Measurements from ENCODE around the gene KLHL8.

Gene KLHL8

DNA sequence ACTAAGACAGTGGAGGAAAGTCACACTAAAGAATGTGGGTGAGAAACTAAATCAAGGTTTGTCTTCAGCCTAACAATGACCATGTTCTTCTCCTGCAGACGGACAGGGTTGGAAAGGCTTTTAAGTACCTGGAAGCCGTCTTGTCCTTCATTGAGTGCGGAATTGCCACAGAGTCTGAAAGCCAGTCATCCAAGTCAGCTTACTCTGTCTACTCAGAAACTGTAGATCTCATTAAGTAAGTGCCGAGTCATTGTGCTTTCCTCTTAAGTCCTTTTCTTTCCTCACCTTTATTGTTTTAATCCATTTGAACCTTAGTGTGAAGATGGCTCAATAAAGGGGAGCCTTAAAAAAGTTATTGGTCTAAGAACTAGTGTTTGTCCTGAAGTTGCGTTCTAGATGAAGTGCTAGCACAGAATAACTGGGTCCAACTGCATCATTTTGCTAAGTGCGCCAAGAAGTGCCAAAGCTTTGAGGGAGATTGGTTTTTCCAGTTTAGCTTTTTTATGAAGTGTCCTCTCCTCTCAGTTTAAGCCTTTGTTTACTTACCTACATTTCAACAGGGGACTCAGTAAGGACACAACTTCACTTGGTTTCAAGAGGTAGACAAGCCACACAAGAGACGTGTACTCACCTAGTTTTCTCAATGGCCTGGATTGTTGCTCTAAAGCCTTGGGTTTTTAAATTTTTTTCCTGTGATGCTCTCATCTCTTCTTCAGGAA lies 89.3 kb downstream of the KLHL8 start:
- Histone ChIP-seq H3F3A (ENCODE audit: control insufficient read depth, insufficient read depth) (no peaks in the 10 kb centered on the region), H3K79me2 (ENCODE audit: control insufficient read depth, low read length) (no peaks in the 10 kb centered on the region), H3K27ac (ENCODE audit: low read depth, low read length) (no peak overlapping the region), H3K36me3 (ENCODE audit: control insufficient read depth, low read length) (peaks cover 25% of the 10 kb centered on the region), H3K9me2 (replicated peaks; ENCODE audit: control insufficient read depth, low read length) (no peaks in the 10 kb centered on the region), H3K4me1 (ENCODE audit: control insufficient read depth, low read length) (0 out of 2 replicates have a peak, but pooled peaks cover 3% of the 10 kb centered on the region), H3K4me3 (ENCODE audit: low read length) (no peak overlapping the region), H3K27me3 (ENCODE audit: control insufficient read depth, low read length) (no peaks in the 10 kb centered on the region), H4K20me1 (ENCODE audit: control insufficient read depth, insufficient read depth, low read depth, low read length) (no peaks in the 10 kb centered on the region), H3K9me3 (ENCODE audit: control insufficient read depth, insufficient read depth, low read length) (no peaks in the 10 kb centered on the region), H3K4me2 (ENCODE audit: low read length) (no peak overlapping the region)
- TF ChIP-seq, protein P1, sequence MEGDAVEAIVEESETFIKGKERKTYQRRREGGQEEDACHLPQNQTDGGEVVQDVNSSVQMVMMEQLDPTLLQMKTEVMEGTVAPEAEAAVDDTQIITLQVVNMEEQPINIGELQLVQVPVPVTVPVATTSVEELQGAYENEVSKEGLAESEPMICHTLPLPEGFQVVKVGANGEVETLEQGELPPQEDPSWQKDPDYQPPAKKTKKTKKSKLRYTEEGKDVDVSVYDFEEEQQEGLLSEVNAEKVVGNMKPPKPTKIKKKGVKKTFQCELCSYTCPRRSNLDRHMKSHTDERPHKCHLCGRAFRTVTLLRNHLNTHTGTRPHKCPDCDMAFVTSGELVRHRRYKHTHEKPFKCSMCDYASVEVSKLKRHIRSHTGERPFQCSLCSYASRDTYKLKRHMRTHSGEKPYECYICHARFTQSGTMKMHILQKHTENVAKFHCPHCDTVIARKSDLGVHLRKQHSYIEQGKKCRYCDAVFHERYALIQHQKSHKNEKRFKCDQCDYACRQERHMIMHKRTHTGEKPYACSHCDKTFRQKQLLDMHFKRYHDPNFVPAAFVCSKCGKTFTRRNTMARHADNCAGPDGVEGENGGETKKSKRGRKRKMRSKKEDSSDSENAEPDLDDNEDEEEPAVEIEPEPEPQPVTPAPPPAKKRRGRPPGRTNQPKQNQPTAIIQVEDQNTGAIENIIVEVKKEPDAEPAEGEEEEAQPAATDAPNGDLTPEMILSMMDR (IDR thresholded peaks at IDR 0.05; ENCODE audit: low read depth, low read length, poor library complexity, severe bottlenecking), result no peak
- no peak for TF ChIP-seq EZH2phosphoT487 (IDR thresholded peaks at IDR 0.05; ENCODE audit: borderline replicate concordance, low read length)

DNA sequence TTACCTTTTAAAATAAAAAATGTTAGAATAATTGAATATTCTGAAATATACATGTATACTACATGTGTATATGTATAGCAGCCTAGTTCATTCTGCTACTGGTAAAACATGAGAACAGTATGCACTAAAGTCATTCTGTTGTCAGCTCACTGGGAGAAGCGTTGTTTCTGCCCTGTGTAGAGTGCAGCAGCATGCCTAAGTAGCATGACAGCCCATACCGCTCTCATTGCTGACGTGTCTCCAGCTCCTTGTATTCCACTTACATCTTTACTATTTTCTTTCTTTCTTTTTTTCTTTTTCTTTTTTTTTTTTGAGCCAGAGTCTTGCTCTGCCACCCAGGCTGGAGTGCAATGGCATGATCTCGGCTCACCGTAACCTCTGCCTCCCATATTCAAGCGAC lies 90.7 kb downstream of the KLHL8 start:
- H3K4me3 ChIP-seq (ENCODE audit: low read length), result no peak overlapping the region
- H3K27me3 ChIP-seq (ENCODE audit: control insufficient read depth, low read length), result no peaks in the 10 kb centered on the region
- no peaks in the 10 kb centered on the region for H3F3A ChIP-seq (ENCODE audit: control insufficient read depth, insufficient read depth)
- 0 out of 2 replicates have a peak, but pooled peaks cover 3% of the 10 kb centered on the region for H3K4me1 ChIP-seq (ENCODE audit: control insufficient read depth, low read length)
- H3K27ac ChIP-seq (ENCODE audit: low read depth, low read length), result no peak overlapping the region
- peaks cover 28% of the 10 kb centered on the region for H3K36me3 ChIP-seq (ENCODE audit: control insufficient read depth, low read length)
- no peaks in the 10 kb centered on the region for H3K79me2 ChIP-seq (ENCODE audit: control insufficient read depth, low read length)
- no peaks in the 10 kb centered on the region for H3K9me2 ChIP-seq (replicated peaks; ENCODE audit: control insufficient read depth, low read length)
- no peaks in the 10 kb centered on the region for H4K20me1 ChIP-seq (ENCODE audit: control insufficient read depth, insufficient read depth, low read depth, low read length)
- no peaks in the 10 kb centered on the region for H3K9me3 ChIP-seq (ENCODE audit: control insufficient read depth, insufficient read depth, low read length)
- no peak overlapping the region for H3K4me2 ChIP-seq (ENCODE audit: low read length)
- TF ChIP-seq EZH2phosphoT487 (IDR thresholded peaks at IDR 0.05; ENCODE audit: borderline replicate concordance, low read length), result no peak
- TF ChIP-seq, protein P1 (IDR thresholded peaks at IDR 0.05; ENCODE audit: low read depth, low read length, poor library complexity, severe bottlenecking), result no peak

DNA sequence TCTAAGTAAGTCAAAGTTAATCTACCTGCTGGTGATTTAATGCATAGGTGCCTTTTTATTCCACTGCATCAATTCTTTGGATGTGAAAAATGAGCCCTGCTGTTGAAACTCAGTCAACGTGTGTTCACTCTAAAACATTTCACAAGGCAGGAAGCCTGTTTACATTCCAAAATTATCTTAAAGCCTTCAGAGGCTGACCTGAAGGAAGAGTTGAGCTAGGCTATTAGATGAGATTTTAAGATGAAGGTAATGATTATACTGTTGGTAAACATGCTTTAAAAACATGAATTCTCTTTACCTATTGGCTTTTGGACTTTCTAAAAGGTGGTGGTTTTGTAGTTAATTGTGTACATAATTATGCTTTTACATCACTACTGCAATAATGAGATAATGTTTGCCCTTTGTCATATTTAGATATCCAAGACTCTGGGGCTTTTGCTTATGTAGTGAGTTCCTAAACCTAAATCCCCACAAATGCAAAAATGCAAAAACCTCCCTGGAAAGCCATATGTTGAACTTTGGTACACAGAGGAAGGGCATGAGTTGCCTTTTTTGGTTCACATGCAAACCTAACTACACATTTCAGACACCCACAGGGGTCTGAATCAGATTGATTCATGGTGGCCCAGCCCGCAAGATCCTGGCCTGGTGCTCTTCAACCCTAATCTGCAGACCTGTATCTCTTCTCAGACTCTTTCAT lies 92.3 kb downstream of the KLHL8 start:
- H3K4me1 ChIP-seq (ENCODE audit: control insufficient read depth, low read length), result 0 out of 2 replicates have a peak, but pooled peaks cover 3% of the 10 kb centered on the region
- H3F3A ChIP-seq (ENCODE audit: control insufficient read depth, insufficient read depth), result no peaks in the 10 kb centered on the region
- H3K9me2 ChIP-seq (replicated peaks; ENCODE audit: control insufficient read depth, low read length), result no peaks in the 10 kb centered on the region
- no peaks in the 10 kb centered on the region for H3K79me2 ChIP-seq (ENCODE audit: control insufficient read depth, low read length)
- no peaks in the 10 kb centered on the region for H4K20me1 ChIP-seq (ENCODE audit: control insufficient read depth, insufficient read depth, low read depth, low read length)
- peaks cover 20% of the 10 kb centered on the region for H3K36me3 ChIP-seq (ENCODE audit: control insufficient read depth, low read length)
- no peak for TF ChIP-seq EZH2phosphoT487 (IDR thresholded peaks at IDR 0.05; ENCODE audit: borderline replicate concordance, low read length)
- TF ChIP-seq, protein P1 (IDR thresholded peaks at IDR 0.05; ENCODE audit: low read depth, low read length, poor library complexity, severe bottlenecking), result no peak
- no peaks in the 10 kb centered on the region for H3K27me3 ChIP-seq (ENCODE audit: control insufficient read depth, low read length)
- no peak overlapping the region for H3K27ac ChIP-seq (ENCODE audit: low read depth, low read length)
- H3K4me3 ChIP-seq (ENCODE audit: low read length), result no peak overlapping the region
- H3K4me2 ChIP-seq (ENCODE audit: low read length), result no peak overlapping the region
- H3K9me3 ChIP-seq (ENCODE audit: control insufficient read depth, insufficient read depth, low read length), result no peaks in the 10 kb centered on the region

Measured in DOHH2 (cell line).